Fibroblast of pulmonary artery (primary cell): ENCODE data around the gene CAP1.
"Not testable (repeated sequence)": the region's sequence is repeated elsewhere in the genome, so short reads cannot be mapped to it uniquely, and the experiment has no call there.

Source experiments
- DNase-seq: peaks from one replicate; pipeline ENCODE4 v3.0.0-alpha.2; 2010; ENCODE audit warnings: low read depth
- H3K4me3 ChIP-seq: replicated peaks from 2 replicates; pipeline ENCODE4 v1.5.1; 2011; ENCODE audit warnings: low read depth, mild to moderate bottlenecking, control low read depth, low read length, moderate library complexity
- TF ChIP-seq, protein P1 (sequence below): IDR thresholded peaks from 2 replicates; pipeline ENCODE4 v1.5.1; 2011; ENCODE audit warnings: mild to moderate bottlenecking, control low read depth, low read length, inconsistent platforms; ENCODE audit errors: missing control alignments

Gene CAP1

GRCh38 chr1:40081871-40082270 lies 41.3 kb downstream of the CAP1 start:
- no peak overlapping the region for H3K4me3 ChIP-seq
- TF ChIP-seq, protein P1, sequence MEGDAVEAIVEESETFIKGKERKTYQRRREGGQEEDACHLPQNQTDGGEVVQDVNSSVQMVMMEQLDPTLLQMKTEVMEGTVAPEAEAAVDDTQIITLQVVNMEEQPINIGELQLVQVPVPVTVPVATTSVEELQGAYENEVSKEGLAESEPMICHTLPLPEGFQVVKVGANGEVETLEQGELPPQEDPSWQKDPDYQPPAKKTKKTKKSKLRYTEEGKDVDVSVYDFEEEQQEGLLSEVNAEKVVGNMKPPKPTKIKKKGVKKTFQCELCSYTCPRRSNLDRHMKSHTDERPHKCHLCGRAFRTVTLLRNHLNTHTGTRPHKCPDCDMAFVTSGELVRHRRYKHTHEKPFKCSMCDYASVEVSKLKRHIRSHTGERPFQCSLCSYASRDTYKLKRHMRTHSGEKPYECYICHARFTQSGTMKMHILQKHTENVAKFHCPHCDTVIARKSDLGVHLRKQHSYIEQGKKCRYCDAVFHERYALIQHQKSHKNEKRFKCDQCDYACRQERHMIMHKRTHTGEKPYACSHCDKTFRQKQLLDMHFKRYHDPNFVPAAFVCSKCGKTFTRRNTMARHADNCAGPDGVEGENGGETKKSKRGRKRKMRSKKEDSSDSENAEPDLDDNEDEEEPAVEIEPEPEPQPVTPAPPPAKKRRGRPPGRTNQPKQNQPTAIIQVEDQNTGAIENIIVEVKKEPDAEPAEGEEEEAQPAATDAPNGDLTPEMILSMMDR, result no peak
- DNase-seq, result no peak

GRCh38 chr1:40084750-40085149 lies 44.2 kb downstream of the CAP1 start:
- not testable (repeated sequence) for H3K4me3 ChIP-seq
- TF ChIP-seq, protein P1, result peak; percentile 63
- peak; percentile 77 for DNase-seq

DNA sequence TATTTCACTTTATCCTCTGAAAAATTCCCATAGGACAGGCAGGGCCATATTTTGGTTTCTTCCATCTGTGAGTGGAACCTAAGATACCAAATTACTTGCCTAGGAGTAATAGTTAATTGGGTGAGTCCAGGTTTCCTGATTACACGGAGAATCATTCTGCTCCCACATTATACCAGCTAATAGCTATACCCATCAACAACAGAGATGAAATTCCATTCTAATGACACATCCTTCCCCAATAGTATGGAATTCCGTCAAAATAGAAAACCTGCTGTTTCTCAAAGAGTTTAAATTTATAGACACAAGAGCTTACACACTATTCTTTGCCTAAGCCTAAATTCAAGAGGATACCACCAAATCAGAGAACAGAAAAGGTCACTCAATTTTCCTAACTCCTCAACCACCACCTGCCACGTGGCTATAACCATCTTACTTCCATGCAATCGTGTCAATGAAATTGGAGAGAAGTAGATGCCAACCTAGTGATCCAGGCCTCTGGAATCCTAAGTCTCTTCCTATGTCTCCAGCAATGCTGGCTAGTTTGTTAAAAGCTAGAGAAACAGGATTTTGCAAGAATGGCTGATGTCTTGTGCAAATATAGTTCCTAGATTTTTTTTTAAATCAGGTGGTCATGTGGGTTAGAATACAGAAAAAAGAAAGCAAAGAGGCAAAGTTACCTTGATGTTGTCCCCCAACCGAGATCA lies 50.3 kb downstream of the CAP1 start:
- TF ChIP-seq, protein P1, result no peak
- no peak overlapping the region for H3K4me3 ChIP-seq
- DNase-seq, result no peak

DNA sequence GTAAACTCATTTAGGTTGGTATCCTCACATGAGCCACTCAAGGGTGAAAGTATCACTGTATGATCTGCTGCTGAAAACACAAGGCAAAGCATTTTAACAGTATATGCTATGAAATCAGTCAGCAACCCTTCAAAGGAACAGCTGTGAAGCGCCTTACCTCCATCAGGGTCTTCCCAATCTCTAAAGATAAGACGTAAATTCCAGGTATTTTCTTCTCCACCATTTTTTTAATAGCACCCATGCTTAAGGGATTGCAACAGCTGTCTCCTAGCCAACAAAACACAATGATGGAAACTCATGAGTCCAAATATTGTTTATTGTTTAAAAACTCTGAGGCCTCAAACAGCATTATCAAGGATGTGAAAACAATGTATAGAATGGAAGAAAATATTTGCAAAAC lies 51.7 kb downstream of the CAP1 start:
- no peak overlapping the region for H3K4me3 ChIP-seq
- TF ChIP-seq, protein P1, result no peak
- DNase-seq, result no peak

GRCh38 chr1:40092706-40093639 lies 52.4 kb downstream of the CAP1 start:
- no peak for DNase-seq
- TF ChIP-seq, protein P1, result no peak
- no peak overlapping the region for H3K4me3 ChIP-seq

- TF ChIP-seq, protein P1, result no peak
- no peak overlapping the region for H3K4me3 ChIP-seq
- no peak for DNase-seq
These were observed 54.1 kb downstream of the CAP1 start for GRCh38 chr1:40094466-40095110.
